Endometrial microvascular endothelial cells (primary cell): ENCODE data around the gene GAS7. TPM values are rescaled to one million over a fixed set of nuclear protein-coding genes. Genes with fewer than 3 reads are reported as not detected.

Experiments
- in situ Hi-C: cut with HindIII; loops from 2 replicates; pipeline ENCODE4 v1.10.0; 2017; ENCODE audit warnings: low sequenced_read_pairs, low pct_unique_long_range_greater_than_20kb; ENCODE audit errors: inconsistent ontology term
- total RNA-seq: library from RNA; depleted of rRNA; stranded (reverse); fragments of >200 nt; gene quantifications from one replicate; pipeline ENCODE4 v1.2.3, GENCODE V29; 2015; ENCODE audit errors: inconsistent ontology term

GAS7 gene
- total RNA-seq, 1 donor from 2014 or later: not detected

- in situ Hi-C loops: no loop called here
Measured at GRCh38 chr17:9899280-9900043, 298.9 kb downstream of the GAS7 start.

GRCh38 chr17:9898812-9899211 lies 299.6 kb downstream of the GAS7 start:
- in situ Hi-C loops: no loop called here

- in situ Hi-C loops: no loop called here
Measured at GRCh38 chr17:9897372-9897968, 300.9 kb downstream of the GAS7 start.

GRCh38 chr17:9895923-9896322 lies 302.5 kb downstream of the GAS7 start:
- in situ Hi-C loops: no loop called here

GRCh38 chr17:9894231-9894630 lies 304.2 kb downstream of the GAS7 start:
- in situ Hi-C loops: no loop called here

- in situ Hi-C loops: no loop called here
Measured at GRCh38 chr17:9893411-9894012, 304.9 kb downstream of the GAS7 start.

- in situ Hi-C loops: no loop called here
Measured at GRCh38 chr17:9890124-9890523, 308.3 kb downstream of the GAS7 start.

GRCh38 chr17:9887508-9887907 lies 310.9 kb downstream of the GAS7 start:
- in situ Hi-C loops: no loop called here

GRCh38 chr17:9886141-9886930 lies 312.1 kb downstream of the GAS7 start:
- in situ Hi-C loops: no loop called here

GRCh38 chr17:9883451-9883850 lies 315.0 kb downstream of the GAS7 start:
- in situ Hi-C loops: no loop called here

GRCh38 chr17:9880582-9880999 lies 317.8 kb downstream of the GAS7 start:
- in situ Hi-C loops: no loop called here

- in situ Hi-C loops: no loop called here
Measured at GRCh38 chr17:9878786-9879525, 319.4 kb downstream of the GAS7 start.

- in situ Hi-C loops: no loop called here
Measured at GRCh38 chr17:9878356-9878755, 320.1 kb downstream of the GAS7 start.

GRCh38 chr17:9875441-9875840 lies 323.0 kb downstream of the GAS7 start:
- in situ Hi-C loops: no loop called here

- in situ Hi-C loops: no loop called here
Measured at GRCh38 chr17:9874722-9875121, 323.7 kb downstream of the GAS7 start.

GRCh38 chr17:9872852-9873251 lies 325.6 kb downstream of the GAS7 start:
- in situ Hi-C loops: no loop called here

- in situ Hi-C loops: no loop called here
Measured at GRCh38 chr17:9868552-9868951, 329.9 kb downstream of the GAS7 start.

- in situ Hi-C loops: no loop called here
Measured at GRCh38 chr17:9865586-9865985, 332.8 kb downstream of the GAS7 start.

- in situ Hi-C loops: no loop called here
Measured at GRCh38 chr17:9862949-9863348, 335.5 kb downstream of the GAS7 start.
